Measurements from ENCODE around the gene NANS. TPM values are rescaled to one million over a fixed set of nuclear protein-coding genes. Genes with fewer than 3 reads are reported as not detected.

NANS gene
- total RNA-seq, 1 experiment from 2014 or later, result 40.4 TPM

- H3K23ac ChIP-seq (ENCODE audit: insufficient read length, low read depth, low read length), result no peak overlapping the region
- no peak overlapping the region for H3K14ac ChIP-seq (ENCODE audit: insufficient read depth, low read length)
- no peak overlapping the region for H2AFZ ChIP-seq (ENCODE audit: low read length)
- H4K5ac ChIP-seq (ENCODE audit: insufficient read length, low read depth, low read length), result no peak overlapping the region
- no peak overlapping the region for H4K8ac ChIP-seq (replicated peaks; ENCODE audit: insufficient read length, low read depth, low read length)
- peaks cover 12 to 17% of the 10 kb centered on the region in 2 experiments for H3K4me1 Mint-ChIP-seq
- H3K9me3 ChIP-seq (ENCODE audit: control insufficient read depth, low read depth, low read length), result no peaks in the 10 kb centered on the region
- H3K27ac Mint-ChIP-seq, result no peak overlapping the region
- no peaks in the 10 kb centered on the region for H3K27me3 ChIP-seq (ENCODE audit: insufficient read depth, low read length)
- H3K9ac ChIP-seq (ENCODE audit: extremely low read depth, insufficient read length, low read length), result no peak overlapping the region
- no peak overlapping the region for H3K56ac ChIP-seq (ENCODE audit: insufficient read length, low read depth, low read length)
- no peak overlapping the region for H2BK5ac ChIP-seq (ENCODE audit: insufficient read length, low read length)
- H3K27me3 Mint-ChIP-seq (ENCODE audit: low read depth), result no peaks in the 10 kb centered on the region
- H3K9me3 Mint-ChIP-seq, result no peaks in the 10 kb centered on the region
- DNase-seq, result no peak
- no peak overlapping the region for H2BK20ac ChIP-seq (ENCODE audit: low read depth, low read length, poor library complexity, severe bottlenecking)
- no peak overlapping the region for H2BK120ac ChIP-seq (ENCODE audit: low read depth, low read length, poor library complexity, severe bottlenecking)
- no peak overlapping the region for H3K4ac ChIP-seq (ENCODE audit: low read depth, low read length)
- no peak overlapping the region for H3K4me2 ChIP-seq (ENCODE audit: insufficient read depth, insufficient read length, low read length)
- H3K27ac ChIP-seq (ENCODE audit: insufficient read length, low read depth, low read length), result no peak overlapping the region
- H3K79me2 ChIP-seq (ENCODE audit: insufficient read depth, low read length), result no peaks in the 10 kb centered on the region
- H3K36me3 Mint-ChIP-seq (ENCODE audit: insufficient read depth in 1 of 3, low read depth in 3 of 3), result peaks cover 0 to 15% (median 8%) of the 10 kb centered on the region in 3 experiments; a peak in 4 of 7 replicates
- H2AK5ac ChIP-seq (ENCODE audit: insufficient read length, low read length), result no peak overlapping the region
- TF ChIP-seq, protein P1, sequence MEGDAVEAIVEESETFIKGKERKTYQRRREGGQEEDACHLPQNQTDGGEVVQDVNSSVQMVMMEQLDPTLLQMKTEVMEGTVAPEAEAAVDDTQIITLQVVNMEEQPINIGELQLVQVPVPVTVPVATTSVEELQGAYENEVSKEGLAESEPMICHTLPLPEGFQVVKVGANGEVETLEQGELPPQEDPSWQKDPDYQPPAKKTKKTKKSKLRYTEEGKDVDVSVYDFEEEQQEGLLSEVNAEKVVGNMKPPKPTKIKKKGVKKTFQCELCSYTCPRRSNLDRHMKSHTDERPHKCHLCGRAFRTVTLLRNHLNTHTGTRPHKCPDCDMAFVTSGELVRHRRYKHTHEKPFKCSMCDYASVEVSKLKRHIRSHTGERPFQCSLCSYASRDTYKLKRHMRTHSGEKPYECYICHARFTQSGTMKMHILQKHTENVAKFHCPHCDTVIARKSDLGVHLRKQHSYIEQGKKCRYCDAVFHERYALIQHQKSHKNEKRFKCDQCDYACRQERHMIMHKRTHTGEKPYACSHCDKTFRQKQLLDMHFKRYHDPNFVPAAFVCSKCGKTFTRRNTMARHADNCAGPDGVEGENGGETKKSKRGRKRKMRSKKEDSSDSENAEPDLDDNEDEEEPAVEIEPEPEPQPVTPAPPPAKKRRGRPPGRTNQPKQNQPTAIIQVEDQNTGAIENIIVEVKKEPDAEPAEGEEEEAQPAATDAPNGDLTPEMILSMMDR (conservative IDR thresholded peaks at IDR 0.05), result no peak
- H4K20me1 ChIP-seq (ENCODE audit: control insufficient read depth, insufficient read depth, insufficient read length), result no peaks in the 10 kb centered on the region
- H3T11ph ChIP-seq (ENCODE audit: low read length), result no peak overlapping the region
- no peak overlapping the region for H2BK12ac ChIP-seq (ENCODE audit: insufficient read length, low read depth, low read length)
- no peak overlapping the region for H2BK15ac ChIP-seq (ENCODE audit: low read depth, low read length)
- H3K4me3 Mint-ChIP-seq, result no peak overlapping the region
- no CpG with 5 or more reads among the region's 5 CpGs for WGBS (ENCODE audit: extremely low coverage, insufficient read length, low lambda C conversion rate)
- no peak overlapping the region for H4K91ac ChIP-seq (ENCODE audit: insufficient read length, low read depth, low read length)
- H3K79me1 ChIP-seq (ENCODE audit: insufficient read depth, low read depth, low read length, poor library complexity, severe bottlenecking), result no peaks in the 10 kb centered on the region
- H3K4me1 ChIP-seq (ENCODE audit: insufficient read depth, low read length), result no peaks in the 10 kb centered on the region; the same call in 1 of the 2 replicates
- no peak overlapping the region for H3K18ac ChIP-seq (ENCODE audit: insufficient read length, low read depth, low read length)
- no peaks in the 10 kb centered on the region for H3K23me2 ChIP-seq (ENCODE audit: insufficient read length, low read depth, low read length, poor library complexity, severe bottlenecking)
Measured at GRCh38 chr9:98099898-98100297, 43.4 kb downstream of the NANS start.
